CD4-positive, alpha-beta T cell treated with Interleukin-6 for 4 hours (primary cell): ENCODE data around the gene SPATA45.

Source experiments
- DNase-seq: peaks from one replicate; pipeline ENCODE4 v3.0.0-alpha.2; 2020; ENCODE audit warnings: mixed read lengths

Gene SPATA45

GRCh38 chr1:212827831-212828278, 19.6 kb downstream of the SPATA45 start:
- DNase-seq: no peak

GRCh38 chr1:212827171-212827776, 20.2 kb downstream of the SPATA45 start:
- no peak for DNase-seq

- no peak for DNase-seq
Measured at GRCh38 chr1:212825798-212826452, 21.5 kb downstream of the SPATA45 start.

DNA sequence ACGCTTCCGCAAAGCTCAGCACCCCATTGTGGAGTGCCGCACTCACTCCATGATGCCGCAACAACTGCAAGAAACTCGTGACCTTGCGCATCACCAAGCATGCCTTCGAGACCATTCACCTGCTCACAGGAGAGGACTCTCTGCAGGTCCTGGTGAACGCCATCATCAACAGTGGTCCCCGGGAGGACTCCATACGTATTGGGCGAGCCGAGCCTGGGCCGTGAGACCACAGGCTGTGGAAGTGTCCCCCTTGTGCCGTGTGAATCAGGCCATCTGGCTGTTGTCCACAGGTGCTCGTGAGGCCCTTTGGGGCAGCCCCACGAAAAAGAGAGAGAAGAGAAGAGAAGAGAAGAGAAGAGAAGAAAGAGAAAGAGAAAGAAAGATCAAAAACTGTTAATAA, 23.2 kb downstream of the SPATA45 start:
- no peak for DNase-seq

GRCh38 chr1:212822956-212823355, 24.5 kb downstream of the SPATA45 start:
- DNase-seq: no peak

GRCh38 chr1:212820969-212821368, 26.5 kb downstream of the SPATA45 start:
- DNase-seq: no peak

GRCh38 chr1:212819726-212820125, 27.7 kb downstream of the SPATA45 start:
- DNase-seq: no peak

GRCh38 chr1:212816567-212817278, 30.7 kb downstream of the SPATA45 start:
- DNase-seq: no peak

- DNase-seq: peak; percentile 4
Measured at GRCh38 chr1:212814537-212815334, 32.7 kb downstream of the SPATA45 start.

- DNase-seq: no peak
Measured at GRCh38 chr1:212805767-212806166, 41.7 kb downstream of the SPATA45 start.

GRCh38 chr1:212797681-212798080, 49.8 kb downstream of the SPATA45 start:
- DNase-seq: no peak

DNA sequence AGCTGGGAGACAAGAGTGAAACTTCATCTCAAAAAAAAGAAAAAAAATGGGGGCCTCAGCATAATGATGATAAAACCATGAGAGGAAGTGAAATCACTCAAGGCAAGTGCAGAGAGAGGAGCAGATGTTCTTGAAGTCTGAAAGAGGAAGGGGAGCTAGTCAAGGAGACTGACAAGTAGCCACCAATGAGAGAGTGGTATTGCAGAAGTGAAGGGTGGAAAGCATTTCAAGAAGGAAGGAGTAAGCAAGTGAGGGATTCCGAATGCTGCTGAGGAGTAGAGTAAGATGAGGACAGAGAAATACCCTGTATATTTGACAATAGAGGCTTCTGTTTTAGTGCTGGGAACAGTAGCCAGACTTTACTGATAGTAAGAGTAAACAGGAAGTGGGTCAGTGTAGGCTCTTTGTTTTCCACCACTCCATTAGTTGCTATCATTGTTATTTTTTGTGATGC, 52.9 kb downstream of the SPATA45 start:
- no peak for DNase-seq

- DNase-seq: no peak
Measured at GRCh38 chr1:212792396-212792908, 55.0 kb downstream of the SPATA45 start.

DNA sequence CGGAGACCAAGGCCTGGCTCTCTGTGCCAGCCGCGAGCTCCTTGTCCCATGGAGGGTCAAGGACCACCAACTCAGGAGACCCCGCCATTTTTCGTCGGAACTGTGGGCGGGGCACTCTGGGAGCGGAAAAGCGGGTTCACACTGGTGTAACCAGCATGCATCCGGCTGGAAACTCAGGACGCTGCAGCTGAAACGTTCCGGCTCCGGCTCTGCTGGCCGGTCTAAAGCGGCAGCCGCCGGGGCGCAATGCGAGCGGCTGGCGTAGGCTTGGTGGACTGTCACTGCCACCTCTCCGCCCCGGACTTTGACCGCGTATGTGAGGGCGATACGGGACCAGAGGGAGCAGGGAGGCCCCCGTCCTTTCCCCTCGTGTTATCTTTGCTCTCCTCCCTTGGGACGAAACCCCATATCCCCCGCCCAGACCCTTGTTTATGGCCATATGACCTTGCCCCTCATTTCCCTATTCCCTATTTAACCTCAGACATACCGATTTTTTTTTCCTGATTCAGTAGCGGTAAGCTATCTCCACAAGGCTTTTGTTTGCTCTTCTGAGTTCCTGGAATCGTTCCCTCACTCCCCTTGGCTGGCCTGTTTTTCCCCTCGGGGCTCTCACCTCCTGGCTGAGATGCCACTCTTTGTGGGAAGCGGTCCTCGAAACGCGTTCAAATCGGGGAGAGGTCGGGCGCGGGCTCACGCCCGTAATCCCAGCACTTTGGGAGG, 55.6 kb downstream of the SPATA45 start, which contains the start of the genes NSL1 and TATDN3:
Gene NSL1, minus strand, starts transcription at position 102 of the 720 bp plus-strand sequence. Its CDS starts 14 bp downstream, at position 88.
Gene TATDN3, plus strand, starts transcription at position 219 of the 720 bp plus-strand sequence. Its CDS starts 28 bp downstream, at position 247.
- peak; percentile 91 for DNase-seq

GRCh38 chr1:212791261-212791675, 56.2 kb downstream of the SPATA45 start:
- no peak for DNase-seq

DNA sequence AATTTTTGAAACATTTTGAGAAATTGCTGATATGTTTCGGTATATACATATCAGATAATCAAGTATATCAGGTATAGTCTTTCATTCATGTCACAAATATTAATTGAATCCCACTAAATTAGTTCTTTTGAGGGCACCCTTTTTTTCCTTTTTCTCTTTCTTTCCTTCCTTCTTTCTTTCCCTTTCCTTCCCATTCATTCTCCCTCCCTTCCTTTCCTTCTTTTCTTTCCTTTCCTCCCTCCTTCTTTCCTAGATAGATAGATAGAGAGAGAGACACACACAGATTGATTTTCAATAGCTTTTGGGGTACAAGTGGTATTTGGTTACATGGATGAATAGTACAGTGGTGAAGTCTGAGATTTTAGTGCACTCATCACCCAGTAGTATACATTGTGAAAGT, 61.6 kb downstream of the SPATA45 start:
- no peak for DNase-seq

DNA sequence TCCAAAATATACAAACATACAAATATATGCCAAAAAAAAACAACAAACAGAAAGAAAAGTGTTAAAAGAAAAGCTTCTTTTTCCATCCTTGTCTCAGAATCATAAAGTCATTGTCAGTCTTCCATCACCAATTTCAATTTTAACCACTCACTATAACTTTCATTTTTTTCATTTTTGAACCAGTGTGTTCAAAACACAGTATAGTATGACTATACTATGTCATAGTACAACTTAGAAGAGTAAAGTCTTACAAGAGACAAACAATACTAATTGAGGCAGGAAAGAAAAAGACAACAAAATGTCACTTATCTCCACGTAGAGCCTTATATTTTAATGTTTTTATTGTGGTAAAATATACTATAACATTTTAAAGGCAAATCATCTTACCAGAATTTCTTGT, 63.5 kb downstream of the SPATA45 start:
- no peak for DNase-seq

DNA sequence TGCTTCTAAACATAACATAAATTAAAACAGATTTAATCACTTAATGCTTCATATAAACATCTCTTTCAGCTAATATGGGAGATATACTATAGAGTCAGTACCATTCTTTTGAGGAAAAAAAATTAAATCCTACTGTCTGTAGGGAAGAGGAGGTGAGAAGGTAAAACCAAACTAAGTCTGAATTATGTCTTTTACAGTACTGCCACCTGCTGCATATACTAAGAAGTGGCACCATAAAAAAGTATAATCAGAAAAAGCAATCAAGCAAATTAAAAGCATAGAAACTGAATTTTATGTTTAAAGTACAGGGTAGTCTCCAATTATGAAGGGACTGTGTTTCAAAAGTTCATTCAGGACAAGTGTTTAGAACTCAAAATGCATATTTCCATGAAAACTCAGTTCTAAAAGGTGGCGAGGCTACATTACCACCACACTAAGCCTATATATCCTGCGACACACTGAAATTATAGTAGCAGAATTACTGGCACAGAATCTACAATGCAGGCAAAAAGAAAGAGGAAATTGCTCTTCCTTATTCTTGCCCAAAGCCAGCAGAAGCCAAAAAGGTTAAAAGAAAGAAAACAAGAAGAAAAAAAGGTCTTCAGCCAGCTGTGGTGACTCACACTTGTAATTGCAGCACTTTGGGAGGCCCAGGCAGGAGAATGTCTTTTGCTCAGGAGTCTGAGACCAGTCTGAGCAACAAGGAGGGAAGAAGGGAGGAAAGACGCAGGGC, 64.9 kb downstream of the SPATA45 start:
- no peak for DNase-seq

DNA sequence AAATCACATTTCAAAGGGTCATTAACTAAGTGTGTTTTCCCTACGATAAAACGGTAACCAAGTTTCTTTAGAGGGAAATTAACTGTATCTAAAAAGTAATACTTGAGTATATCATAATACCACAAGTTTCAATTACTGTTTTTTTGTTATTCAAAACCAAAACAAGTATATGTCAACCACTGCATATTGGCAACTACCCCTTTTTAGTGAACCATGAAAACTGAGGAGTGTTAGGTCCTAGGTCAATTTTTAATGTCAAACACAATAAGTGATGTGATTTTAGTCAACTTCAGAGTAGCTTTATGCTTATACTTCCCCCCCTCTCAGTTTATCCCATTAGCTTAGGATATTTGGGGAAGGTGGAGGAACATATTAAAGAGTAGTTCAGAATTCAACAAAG, 66.2 kb downstream of the SPATA45 start:
- no peak for DNase-seq

- no peak for DNase-seq
Measured at GRCh38 chr1:212780759-212781158, 66.7 kb downstream of the SPATA45 start.
